Measurements from ENCODE around the gene COPZ1.

The COPZ1 gene

DNA sequence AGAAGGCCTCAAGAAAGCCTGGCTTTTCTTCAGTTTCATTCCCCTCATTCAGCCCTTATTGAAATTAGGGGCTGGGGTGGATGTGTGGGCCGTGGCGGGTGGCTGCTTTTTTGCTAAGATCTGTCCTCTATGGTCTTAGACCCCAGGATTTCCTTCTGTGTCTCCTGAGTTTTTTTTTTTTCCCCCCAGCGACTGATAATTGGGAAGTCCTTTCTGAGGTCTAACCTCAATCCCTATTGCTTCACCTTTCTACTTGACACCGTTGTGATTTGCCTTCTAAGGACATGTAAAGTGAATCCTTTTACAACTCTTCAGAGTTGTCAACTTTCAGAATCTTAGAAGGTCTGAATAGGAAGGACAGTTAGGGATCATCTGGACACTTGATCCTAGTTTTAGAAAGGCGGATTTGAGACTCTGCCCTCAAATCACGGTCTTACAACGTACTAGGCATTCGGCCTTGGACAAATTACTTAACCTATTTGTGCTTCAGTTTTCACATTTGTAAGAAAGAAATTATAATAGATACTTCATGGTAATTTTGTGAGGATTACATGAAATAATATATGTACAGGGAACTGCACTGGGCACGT is 34.9 kb downstream of the COPZ1 start:
- DNase-seq (ENCODE audit: low read depth) = no peak

DNA sequence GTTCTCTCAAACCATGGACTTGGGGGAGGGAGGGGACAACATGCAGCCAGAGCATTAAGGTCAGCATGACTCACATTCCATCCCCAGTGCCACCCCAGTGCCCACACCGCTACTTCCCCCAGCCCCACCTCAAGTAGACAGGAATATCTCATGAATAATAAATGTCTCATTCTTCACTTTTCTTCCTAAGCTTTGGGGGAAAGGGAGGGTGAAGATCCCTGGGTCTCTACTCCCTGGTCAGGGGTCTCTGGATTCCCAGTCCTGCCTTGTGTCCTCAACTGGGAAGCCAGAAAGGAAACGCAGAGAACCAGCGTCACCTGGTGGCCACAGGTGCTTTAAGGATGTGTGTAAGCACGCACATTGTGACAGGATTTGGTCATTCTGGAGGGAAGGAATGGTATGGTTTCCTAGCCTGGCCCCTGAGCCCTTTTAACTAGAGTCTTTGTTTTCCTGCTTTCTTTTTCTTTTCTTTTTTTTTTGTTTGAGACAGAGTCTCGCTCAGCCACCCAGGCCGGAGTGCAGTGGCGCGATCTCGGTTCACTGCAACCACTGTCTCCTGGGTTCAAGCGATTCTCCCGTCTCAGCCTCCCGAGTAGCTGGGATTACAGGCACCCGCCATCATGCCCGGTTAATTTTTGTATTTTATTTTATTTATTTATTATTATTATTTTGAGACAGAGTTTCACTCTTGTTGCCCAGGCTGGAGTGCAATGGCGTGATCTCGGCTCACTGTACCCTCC is 36.0 kb downstream of the COPZ1 start:
- no peak for DNase-seq (ENCODE audit: low read depth)

DNA sequence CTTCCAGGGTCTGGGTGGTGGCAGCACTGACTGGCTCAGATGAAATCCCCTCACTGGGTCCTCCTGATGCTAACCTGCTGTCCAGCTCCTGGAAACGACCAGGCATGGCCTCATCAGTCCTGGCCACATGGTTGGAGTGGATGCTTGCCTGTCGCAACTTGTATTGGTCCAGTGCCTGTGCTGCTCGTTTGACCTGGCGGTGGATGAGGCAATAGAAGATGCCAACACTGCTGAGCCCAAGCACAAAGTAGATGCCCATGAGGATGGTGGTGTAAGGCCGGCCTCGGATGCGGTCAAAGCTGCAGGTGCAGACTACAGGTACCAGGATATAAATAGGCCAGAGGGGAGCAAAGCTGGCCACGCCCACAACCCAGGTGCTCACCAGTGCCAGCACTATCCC is 38.1 kb downstream of the COPZ1 start:
- no peak for DNase-seq (ENCODE audit: low read depth)

DNA sequence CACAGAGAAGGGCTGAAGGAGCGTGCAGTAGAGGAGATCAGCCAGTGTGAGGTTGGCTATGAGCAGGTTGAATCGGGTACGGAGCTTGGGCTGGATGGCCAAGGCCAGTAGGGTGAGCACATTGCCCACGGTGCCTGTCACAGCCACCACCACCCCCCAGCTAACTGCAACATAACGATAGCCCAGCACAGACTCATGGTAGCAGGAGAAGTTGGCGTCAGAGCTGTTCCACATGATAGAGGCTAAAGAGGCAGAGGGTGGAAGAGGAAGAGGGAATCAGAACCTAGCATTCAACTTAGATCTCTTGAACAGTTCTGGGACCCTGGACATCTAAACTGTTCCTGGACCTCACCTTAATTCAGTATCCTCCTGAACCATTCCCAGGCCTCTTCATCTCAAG is 38.7 kb downstream of the COPZ1 start:
- no peak for DNase-seq (ENCODE audit: low read depth)

DNA sequence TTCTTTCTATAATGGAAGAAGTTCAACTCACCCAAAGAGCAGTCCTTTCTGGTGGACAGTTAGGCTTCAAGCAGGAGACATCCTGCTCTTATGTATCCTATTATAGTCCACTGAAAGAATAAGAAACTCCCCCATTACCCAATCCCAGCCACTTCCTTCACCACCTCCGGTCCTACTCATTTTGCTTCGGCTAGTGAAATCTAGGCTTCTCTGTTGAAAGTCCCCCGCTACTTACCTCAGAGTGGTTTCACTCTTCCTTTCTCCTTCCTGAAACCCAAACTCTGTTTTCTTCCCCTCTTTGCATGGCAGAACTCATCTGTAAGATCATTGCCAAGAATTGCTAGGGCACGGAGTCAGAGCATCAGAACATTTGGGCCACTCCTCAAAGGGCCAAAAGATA is 39.5 kb downstream of the COPZ1 start, which contains the start of gene GPR84:
Gene GPR84 (minus strand): TSS at position 74 of the 400 bp plus-strand sequence. CDS start 635 bp downstream, outside the sequence.
- DNase-seq (ENCODE audit: low read depth) = no peak

DNA sequence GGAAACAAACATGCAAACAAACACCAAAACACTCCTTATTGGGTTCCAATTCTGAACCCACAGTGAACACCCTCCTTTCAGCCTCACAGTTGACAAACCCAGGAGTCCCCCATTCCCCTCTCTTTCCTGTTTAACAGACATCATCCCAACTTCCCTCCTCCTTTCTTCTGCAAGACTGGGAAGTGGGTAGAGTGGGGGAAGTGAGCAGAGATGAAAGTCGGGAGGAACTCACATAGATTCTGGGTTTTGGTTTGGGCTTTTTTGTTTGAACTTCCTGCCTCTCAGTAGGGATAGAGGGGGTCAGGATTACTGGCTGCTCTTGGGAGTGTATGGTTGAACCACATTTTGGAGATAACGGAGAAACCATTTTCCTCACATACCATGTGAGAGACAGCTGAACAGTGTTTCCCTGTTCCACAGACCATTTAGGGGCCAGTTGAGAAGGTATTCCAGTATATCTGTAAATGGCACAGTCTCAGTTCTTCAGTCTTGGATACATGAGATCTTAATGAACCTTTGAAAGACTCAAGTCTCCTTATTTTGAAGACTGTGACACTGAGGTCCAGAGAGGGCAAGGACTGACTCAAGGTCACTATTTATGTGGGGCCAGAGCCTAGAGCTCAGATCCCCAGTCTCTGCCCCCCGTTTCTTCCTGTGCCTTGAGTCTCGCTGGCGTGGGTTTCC is 43.2 kb downstream of the COPZ1 start:
- DNase-seq (ENCODE audit: low read depth) = no peak

DNA sequence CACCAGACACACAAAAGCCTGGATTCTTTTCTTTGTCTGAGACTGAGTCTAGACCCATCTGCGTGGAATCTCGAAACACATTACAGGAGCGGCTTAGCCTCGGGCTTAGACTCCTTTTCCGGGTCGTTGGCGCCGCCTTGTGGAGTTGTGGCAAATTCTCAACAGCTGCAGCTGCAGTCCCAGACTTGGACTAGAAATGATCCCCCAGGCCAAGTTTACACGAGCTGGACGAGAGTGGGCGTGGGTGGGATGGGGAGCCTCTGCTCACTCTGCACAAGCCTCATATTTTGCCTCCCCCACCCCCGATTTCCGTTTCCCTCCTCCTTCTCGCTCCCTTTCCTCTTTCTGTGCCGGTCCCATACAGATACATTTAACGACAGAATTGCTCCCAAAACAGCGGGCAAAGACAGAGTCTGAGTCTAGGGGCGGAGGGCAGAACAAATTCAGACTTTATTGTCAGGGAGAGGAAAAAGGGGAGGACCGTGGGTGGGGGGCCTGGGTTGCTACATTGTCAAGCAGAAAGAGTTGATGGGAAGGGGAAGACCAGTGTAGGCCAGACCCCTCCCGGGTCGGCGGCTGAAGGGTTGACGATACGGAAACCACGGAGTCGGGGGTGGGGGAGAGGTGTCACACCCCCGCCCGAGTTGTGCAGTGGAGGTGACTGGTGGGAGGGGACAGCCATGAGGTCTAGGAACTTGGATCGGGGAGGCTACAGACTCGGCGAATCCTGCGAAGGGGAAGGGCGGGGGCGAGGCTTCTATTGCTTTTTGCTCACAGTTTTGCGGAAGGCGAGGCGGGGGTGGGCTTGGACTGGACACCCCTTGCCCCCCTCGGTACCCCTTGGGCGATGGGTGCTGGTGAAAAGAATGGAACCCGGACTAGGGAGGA is 44.0 kb downstream of the COPZ1 start:
- DNase-seq (ENCODE audit: low read depth) = peak; percentile 80

DNA sequence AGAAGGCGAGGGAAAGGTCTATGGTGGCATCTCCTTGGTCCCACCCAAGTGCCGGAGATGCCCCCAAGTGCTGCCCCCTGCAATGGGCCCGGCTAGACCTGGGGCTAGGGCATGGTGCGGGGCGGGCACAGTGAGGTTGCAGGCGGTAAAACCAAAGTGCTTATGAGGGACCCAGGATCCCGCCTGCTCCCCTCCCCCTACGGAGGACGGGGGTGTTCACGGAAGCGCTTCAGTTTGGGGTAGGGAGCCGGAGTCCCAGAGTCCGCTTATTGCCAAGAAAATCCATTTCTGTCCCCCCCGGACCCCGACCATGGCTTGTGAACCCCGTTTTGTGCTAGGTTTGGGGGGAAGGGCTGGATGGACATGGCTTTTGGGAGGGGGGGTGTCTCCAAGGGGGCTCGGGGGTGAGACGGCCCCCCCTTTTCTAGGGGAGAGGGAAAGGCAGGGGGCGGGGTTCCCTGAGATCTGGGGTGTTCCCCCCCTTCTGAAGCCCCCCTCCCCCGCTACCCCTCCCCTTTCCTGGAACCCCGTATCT is 44.7 kb downstream of the COPZ1 start:
- DNase-seq (ENCODE audit: low read depth) = no peak

DNA sequence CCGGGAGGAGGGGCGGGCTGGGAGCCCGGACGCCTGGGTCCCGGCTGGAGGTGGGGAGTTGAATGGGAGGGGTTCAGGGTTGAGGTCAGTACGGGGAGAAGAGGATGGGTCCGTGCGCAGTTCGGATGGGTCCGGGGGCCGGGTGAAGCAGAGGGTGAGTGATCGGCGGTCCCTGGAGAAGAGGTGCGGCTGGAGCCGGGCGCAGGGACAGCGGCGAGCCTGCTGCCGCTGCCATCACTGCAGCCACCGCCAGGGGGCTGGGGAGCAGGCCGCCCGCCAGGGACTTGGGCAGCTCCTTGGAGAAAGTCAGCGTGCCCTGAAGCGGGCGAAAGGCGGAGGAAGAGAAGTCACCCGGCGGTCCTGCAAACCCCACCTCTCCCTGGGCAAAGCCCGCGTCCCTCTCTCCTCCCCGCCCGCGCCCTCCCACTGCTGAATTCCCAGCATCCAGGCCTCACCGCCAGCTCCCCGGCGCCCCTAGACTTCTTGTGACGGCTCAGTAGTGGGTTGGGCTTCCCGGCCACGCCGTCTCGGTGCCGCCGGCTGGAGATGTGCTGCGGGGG is 45.3 kb downstream of the COPZ1 start:
- no peak for DNase-seq (ENCODE audit: low read depth)

DNA sequence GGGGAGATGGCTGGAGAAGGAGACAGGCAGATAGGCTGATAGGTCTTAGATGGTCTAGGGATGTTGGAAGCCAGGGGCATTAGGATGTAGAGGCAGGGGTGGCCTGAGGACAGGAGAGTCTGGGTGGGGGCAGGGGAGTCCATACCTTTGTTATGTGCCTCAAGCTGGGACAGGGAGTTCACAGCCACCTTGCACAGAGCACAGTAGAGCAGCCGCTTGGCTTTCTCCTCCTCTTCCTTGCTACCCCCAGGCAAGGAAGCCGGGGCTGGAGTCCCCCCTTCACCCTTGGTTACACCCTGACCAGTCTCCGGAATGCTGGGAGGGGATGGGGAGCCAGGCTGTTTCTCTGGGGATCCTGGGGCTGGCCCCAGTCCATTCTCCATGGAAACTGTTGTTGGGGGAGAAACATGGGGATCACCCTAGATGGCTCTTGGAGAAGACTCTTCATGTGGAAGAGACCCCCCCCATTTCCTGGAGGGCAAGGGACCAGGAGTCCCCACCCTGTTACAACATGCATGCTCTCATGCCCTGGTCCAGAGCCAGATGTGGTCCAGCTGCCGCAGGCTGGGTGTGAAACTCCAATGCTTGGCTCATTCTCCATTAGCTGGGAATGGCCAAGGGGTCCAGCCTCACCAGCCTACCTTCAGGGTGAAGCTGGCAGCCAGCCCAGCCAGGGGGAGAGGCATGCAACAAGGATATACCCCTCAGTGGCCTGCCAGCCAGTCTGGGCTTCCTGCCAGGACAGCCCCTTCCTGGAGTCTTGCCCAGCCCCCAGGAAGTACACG is 46.6 kb downstream of the COPZ1 start:
- DNase-seq (ENCODE audit: low read depth) = no peak

DNA sequence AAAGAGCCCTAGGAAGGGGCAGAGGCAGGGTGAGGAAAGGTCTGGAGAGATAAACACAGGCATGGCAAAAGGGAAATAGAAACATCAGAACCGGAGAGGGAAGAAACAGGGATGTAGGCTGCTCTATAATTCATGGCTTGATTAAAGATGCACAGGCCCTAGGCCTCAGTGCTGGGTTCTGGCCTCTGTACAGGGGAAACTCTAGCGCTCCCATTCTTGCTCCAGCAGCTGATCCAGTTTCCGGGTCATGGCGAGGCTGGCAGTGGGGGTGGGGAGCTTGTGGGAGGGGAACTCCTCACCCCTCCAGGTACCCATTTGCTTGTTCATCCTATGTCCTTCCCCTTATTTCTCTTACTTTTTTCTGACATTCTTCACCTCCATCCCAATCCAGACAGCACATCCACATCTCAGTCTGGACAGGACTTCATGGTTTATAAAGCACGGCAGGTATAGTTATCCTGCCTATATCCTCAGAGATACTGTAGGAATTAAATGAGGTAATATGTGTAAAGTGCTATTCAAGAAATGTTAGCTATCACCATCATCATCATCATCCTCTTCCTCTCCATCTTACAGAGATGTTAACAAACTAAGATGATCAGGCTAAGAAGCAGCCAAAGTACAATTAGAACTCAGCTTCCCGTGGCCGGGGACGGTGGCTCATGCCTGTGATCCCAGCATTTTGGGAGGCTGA is 47.3 kb downstream of the COPZ1 start:
- no peak for DNase-seq (ENCODE audit: low read depth)

DNA sequence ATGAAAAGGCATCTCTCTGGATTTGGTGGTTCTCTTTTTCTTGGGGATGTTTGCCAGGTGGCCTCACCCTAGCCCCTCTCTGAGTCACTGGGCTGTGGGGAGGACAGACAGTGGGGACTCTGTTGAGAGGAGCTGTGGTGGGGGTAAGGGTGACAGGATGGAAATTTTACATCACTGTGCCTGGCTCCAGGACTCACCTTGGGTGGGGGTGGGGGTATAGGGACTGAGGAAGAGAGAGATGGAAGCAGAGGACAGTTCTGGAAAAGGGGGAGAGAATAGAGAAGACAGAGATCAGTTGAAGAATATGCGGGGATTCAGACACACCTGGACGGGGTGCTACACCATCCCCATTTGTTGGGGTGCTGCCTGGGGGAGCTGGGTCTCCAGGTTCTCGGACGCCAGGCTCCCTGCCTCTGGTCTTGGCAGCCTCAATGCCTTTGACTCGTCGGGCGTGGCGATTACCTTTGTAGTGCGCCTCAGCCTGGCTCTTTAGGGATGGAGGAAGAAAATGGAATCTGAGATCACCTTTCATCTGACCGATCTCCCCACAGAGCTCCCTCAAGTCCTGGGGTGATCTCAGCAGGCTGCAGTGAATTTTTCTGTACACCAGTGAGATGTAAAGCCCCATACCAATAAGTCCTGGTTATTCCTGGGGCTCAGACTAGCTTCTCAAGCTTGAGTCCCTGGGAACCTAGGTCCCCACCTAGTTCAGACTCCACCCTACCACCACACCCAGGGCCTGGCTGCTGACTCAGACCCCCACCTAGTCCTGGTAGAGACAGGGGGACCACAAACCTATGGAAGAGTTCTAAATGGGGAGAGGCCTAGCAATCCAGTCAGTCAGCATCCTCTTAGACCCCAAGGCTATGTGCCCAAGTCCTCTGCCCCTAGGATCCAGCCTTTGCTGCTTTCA is 49.0 kb downstream of the COPZ1 start:
- DNase-seq (ENCODE audit: low read depth) = no peak

DNA sequence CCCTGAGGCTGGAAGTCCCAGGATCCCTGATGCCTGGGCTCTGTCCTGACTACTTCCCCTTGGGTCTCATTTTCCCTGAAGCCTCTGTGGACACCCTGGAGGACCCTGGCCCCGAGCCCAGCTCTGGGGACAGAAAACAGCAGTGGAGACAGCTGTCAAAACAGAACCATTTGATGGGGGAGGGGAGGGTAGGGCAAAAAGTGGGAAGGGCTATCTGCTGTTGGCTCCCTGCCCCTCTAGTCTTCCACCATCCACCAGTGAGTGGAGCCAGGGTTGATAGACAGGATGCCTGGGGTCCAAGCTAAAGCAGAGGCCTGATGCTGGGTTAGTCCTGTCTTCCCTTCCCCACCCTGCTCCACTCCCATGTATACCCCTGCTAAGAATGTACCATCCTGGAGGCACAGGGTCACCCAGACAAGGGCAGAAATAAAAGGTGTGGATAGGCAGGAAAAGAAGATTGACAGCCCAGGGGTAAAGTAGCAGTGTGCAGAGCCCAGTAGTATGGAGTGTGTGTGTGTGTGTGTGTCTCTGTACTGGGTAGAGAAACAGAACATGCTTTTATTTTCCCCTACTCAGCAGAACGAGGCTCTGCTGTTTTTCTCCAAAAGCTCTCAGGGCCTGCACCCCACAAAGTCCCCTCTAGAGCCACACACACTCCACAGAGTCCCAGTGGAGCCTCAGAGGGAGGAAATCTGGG is 49.8 kb downstream of the COPZ1 start:
- DNase-seq (ENCODE audit: low read depth) = no peak

DNA sequence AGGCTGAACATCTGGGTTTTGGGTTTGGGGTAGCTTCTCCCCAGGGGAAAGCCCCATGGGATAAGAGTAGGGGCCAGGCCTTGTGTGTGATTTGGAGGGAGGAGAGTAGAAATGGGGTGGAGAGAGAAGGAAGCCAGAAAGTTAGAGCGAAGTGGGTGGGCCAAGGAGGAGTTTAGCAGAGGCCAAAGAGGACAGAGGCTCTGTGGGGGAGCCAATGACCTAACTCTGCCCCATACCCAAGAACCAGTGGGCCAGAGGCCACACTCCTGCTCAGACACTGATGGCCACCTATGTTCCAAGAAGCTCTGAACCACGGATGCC is 50.3 kb downstream of the COPZ1 start:
- no peak for DNase-seq (ENCODE audit: low read depth)

DNA sequence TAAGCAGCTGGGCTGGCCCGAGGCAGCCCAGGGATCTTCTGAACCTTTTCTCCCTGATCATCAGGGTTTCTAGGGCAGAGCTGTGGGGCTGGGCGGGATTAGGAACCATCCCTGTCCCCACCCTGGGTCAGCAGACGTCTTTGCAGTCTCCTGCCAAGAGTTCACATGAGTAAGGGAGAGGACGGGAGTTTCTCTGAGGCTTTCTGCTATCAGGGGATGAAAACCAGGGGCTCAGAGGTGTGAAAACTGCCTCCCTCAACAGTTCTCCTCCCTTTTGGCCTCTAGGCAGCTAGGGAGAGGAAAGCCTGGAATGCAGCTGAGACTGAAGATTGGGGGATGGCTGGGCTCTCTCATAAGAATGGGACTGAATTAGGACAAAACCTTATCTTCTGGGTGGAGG is 51.7 kb downstream of the COPZ1 start:
- DNase-seq (ENCODE audit: low read depth) = no peak

DNA sequence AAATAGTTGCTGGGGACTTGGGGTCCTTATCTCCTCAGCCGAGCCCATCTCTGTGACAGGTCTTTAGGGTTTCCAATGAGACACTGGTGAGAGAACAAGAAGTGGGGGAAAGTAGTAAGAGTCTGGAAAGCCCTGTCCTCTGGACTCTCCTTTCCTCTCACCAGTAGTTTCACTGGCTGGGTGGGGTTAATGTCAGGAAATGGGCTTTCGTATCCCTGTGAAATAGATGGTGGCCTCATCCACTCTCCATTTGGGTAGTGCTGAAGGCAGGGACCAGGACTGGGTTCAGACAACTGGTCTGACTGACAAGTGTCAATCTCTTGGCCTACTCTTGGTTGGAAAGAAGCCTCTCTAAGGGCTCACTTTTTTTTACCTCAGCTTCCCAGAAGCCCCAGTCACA is 52.1 kb downstream of the COPZ1 start:
- DNase-seq (ENCODE audit: low read depth) = no peak

DNA sequence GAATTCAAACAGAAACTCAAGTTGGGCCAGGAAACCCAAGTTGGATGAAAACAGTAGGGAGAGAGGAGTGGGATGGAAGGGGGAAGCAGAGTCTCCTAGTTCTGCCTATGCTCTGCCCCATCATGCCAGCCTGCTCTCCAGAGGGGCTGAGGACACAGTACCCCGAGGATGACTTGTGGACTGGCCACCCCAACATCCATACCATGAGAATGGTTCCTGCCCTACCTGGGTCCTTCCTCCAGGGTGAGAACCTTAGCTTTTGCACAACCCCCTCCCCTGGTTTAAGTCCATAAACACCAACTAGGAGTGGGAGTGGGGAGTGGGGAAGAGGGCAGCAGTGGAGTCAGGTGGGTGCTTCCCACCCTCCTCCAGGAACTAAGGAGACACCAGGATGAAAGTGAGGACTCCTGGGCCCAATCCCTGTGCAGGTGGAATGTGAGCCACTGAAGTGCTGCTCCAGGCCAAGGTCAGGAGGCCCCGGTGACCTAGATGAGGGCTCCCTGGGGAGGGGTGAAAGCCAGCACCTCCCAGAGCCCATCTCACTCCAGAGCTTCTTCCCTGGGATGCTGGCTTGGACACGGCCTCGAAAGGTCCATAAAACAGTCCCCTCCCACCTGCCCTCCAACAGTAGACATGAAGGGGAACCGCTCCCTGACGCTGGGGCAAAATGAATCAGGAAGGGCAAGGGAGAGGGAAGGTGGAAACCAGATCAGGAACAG is 53.0 kb downstream of the COPZ1 start:
- DNase-seq (ENCODE audit: low read depth) = no peak

DNA sequence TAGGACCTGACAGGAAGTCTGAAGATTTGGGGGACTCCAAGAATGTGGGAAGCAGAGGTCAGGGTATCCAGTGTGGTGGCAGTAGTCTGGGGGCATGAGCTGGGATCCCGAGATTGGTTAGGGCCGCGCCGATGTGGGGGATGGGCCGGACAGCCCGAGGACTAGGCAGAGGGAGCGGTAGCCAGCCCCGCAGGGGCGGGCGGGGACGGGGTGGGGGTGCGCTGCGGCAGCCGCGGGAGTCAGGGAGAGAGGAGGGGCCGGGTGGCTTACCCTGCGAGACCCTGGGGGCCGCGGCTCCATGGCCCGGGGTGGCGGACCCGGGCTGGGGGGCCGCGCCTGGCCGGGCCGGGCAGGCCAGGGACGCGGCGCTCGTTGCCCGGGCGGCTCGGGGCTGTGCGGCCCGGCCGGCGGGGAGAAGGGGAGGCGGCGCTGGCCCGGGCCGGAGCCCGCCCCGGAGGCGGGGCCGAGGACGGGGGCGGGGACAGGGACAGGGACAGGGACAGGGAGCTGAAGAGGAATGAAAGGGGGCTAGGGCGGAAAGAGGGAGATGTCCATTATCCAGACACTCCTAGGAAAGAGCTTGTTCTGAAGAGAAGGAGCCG is 54.0 kb downstream of the COPZ1 start:
- DNase-seq (ENCODE audit: low read depth) = no peak

Data from activated T-helper 1 cell treated with Interleukin-2 at 50 U/mL for 16 hours (primary cell).